Large intestine (tissue), 12 donors: ENCODE results near the gene BOLA1. TPM values are rescaled to one million over a fixed set of nuclear protein-coding genes. Genes with fewer than 3 reads are reported as not detected.
"Not testable (repeated sequence)": the region's sequence is repeated elsewhere in the genome, so short reads cannot be mapped to it uniquely, and the experiment has no call there.

Source experiments
- DNase-seq, 2 donors: peaks; one replicate each; pipeline versions ENCODE4 v3.0.0 to v3.0.0-alpha.2; 2013
- H3K27ac ChIP-seq: one replicate; pipeline ENCODE4 v1.5.1; 2013; ENCODE audit warnings: low read length
- H3K27me3 ChIP-seq: 2 replicates; pipeline ENCODE4 v1.6.1; 2013; ENCODE audit warnings: low read length; ENCODE audit not compliant: control insufficient read depth, insufficient read depth
- H3K36me3 ChIP-seq: 2 replicates; pipeline ENCODE4 v1.6.1; 2013; ENCODE audit warnings: low read length; ENCODE audit not compliant: control insufficient read depth, insufficient read depth
- H3K4me1 ChIP-seq: one replicate; pipeline ENCODE4 v1.6.1; 2013; ENCODE audit warnings: low read length; ENCODE audit not compliant: control insufficient read depth, insufficient read depth
- H3K4me3 ChIP-seq: one replicate; pipeline ENCODE4 v1.5.1; 2013; ENCODE audit warnings: low read length
- H3K9me3 ChIP-seq: one replicate; pipeline ENCODE4 v1.6.1; 2013; ENCODE audit warnings: mild to moderate bottlenecking, low read depth, low read length, moderate library complexity; ENCODE audit not compliant: control insufficient read depth
- WGBS: methylation state at CpG from one replicate; pipeline ENCODE4 v1.1.5; 2013; ENCODE audit warnings: low lambda C conversion rate; ENCODE audit not compliant: insufficient coverage; 5-methylcytosine and 5-hydroxymethylcytosine counted together
- long read RNA-seq, 11 donors: transcript quantifications; one replicate each; lab custom pipeline, GENCODE V29; 2026
- polyA plus RNA-seq: library from polyadenylated mRNA; unstranded; fragments of 120-200 nt; gene quantifications from one replicate; pipeline ENCODE4 v1.2.1, GENCODE V29; 2013

Gene BOLA1
- polyA plus RNA-seq: 20.0 TPM
- long read RNA-seq, donor 1, partial matches to known transcripts: 0 of 3 reads
- long read RNA-seq, donor 1, other reads (novel, unspliced or antisense): 0 of 3 reads
- long read RNA-seq, donor 2, transcript BOLA1-202 (2 exons, 859 nt): major isoform, 7 of 8 reads
- long read RNA-seq, donor 2, partial matches to known transcripts: 0 of 8 reads
- long read RNA-seq, donor 2, other reads (novel, unspliced or antisense): 0 of 8 reads
- long read RNA-seq, donor 3: 0 reads
- long read RNA-seq, donor 4: 0 reads
- long read RNA-seq, donor 5, partial matches to known transcripts: 0 of 3 reads
- long read RNA-seq, donor 5, other reads (novel, unspliced or antisense): 0 of 3 reads
- long read RNA-seq, donor 6, transcript BOLA1-202 (2 exons, 859 nt): major isoform, 6 of 7 reads
- long read RNA-seq, donor 6, partial matches to known transcripts: 0 of 7 reads
- long read RNA-seq, donor 6, other reads (novel, unspliced or antisense): 0 of 7 reads
- long read RNA-seq, donor 7, transcript BOLA1-202 (2 exons, 859 nt): major isoform, 7 of 7 reads
- long read RNA-seq, donor 7, partial matches to known transcripts: 0 of 7 reads
- long read RNA-seq, donor 7, other reads (novel, unspliced or antisense): 0 of 7 reads
- long read RNA-seq, donor 8, transcript BOLA1-202 (2 exons, 859 nt): major isoform, 12 of 28 reads
- long read RNA-seq, donor 8, partial matches to known transcripts: 13 of 28 reads
- long read RNA-seq, donor 8, other reads (novel, unspliced or antisense): 0 of 28 reads
- long read RNA-seq, donor 9, transcript BOLA1-202 (2 exons, 859 nt): major isoform, 8 of 10 reads
- long read RNA-seq, donor 9, partial matches to known transcripts: 0 of 10 reads
- long read RNA-seq, donor 9, other reads (novel, unspliced or antisense): 0 of 10 reads
- long read RNA-seq, donor 10, transcript BOLA1-202 (2 exons, 859 nt): major isoform, 13 of 31 reads
- long read RNA-seq, donor 10, partial matches to known transcripts: 16 of 31 reads
- long read RNA-seq, donor 10, other reads (novel, unspliced or antisense): 0 of 31 reads
- long read RNA-seq, donor 11, transcript BOLA1-202 (2 exons, 859 nt): major isoform, 6 of 20 reads
- long read RNA-seq, donor 11, partial matches to known transcripts: 10 of 20 reads
- long read RNA-seq, donor 11, other reads (novel, unspliced or antisense): 0 of 20 reads

GRCh38 chr1:149899460-149900284 is at the start of gene BOLA1:
Gene BOLA1 (plus strand): TSS chr1:149899568. CDS start chr1:149900060, 492 bp downstream.
- H3K4me1 ChIP-seq: peaks cover 8% of the 10 kb centered on the region
- H3K27ac ChIP-seq: peak within 1 kb of the TSS; percentile 67
- no peaks in the 10 kb centered on the region for H3K27me3 ChIP-seq
- peaks cover 7% of the 10 kb centered on the region for H3K9me3 ChIP-seq
- WGBS: no CpG with 5 or more reads among the region's 65 CpGs
- H3K36me3 ChIP-seq: no peaks in the 10 kb centered on the region
- DNase-seq: peak; percentile 93 to 96
- peak within 1 kb of the TSS; percentile 58 for H3K4me3 ChIP-seq

GRCh38 chr1:149849947-149850360 is 49.4 kb upstream of the BOLA1 start:
- WGBS: 0% methylated on average over 1 of the region's 9 CpGs

GRCh38 chr1:149850732-149851345 is 48.5 kb upstream of the BOLA1 start:
- not testable (repeated sequence) for H3K27ac ChIP-seq, H3K36me3 ChIP-seq, H3K4me3 ChIP-seq, DNase-seq, H3K9me3 ChIP-seq, H3K27me3 ChIP-seq
- H3K4me1 ChIP-seq: peaks cover 16% of the 10 kb centered on the region
- no CpG with 5 or more reads among the region's 62 CpGs for WGBS

More at GRCh38 chr1:149849947-149850360, 49.4 kb upstream of the BOLA1 start:
- H3K27ac ChIP-seq: peak overlapping the region; percentile 91
- H3K36me3 ChIP-seq: peaks cover 3% of the 10 kb centered on the region
- H3K27me3 ChIP-seq: no peaks in the 10 kb centered on the region
- peak overlapping the region; percentile 59 for H3K4me3 ChIP-seq
- no peaks in the 10 kb centered on the region for H3K9me3 ChIP-seq
- H3K4me1 ChIP-seq: peaks cover 24% of the 10 kb centered on the region
- DNase-seq: peak in 1 of 2 donors; percentile 53

GRCh38 chr1:149851585-149852213 is 47.7 kb upstream of the BOLA1 start:
- H3K27me3 ChIP-seq, DNase-seq, H3K36me3 ChIP-seq, H3K4me3 ChIP-seq, H3K9me3 ChIP-seq, H3K27ac ChIP-seq: not testable (repeated sequence)
- H3K4me1 ChIP-seq: peaks cover 16% of the 10 kb centered on the region
- no CpG with 5 or more reads among the region's 53 CpGs for WGBS

- no CpG with 5 or more reads among the region's 26 CpGs for WGBS
- H3K4me3 ChIP-seq, DNase-seq, H3K36me3 ChIP-seq, H3K27me3 ChIP-seq, H3K27ac ChIP-seq, H3K9me3 ChIP-seq: not testable (repeated sequence)
- peaks cover 16% of the 10 kb centered on the region for H3K4me1 ChIP-seq
These were observed 47.1 kb upstream of the BOLA1 start for GRCh38 chr1:149852263-149852662.

GRCh38 chr1:149860271-149860670 is 39.1 kb upstream of the BOLA1 start:
- H3K9me3 ChIP-seq, H3K27ac ChIP-seq, H3K27me3 ChIP-seq, DNase-seq, H3K36me3 ChIP-seq, H3K4me1 ChIP-seq, H3K4me3 ChIP-seq: not testable (repeated sequence)
- WGBS: no CpG with 5 or more reads among the region's 15 CpGs

- not testable (repeated sequence) for H3K27me3 ChIP-seq, DNase-seq, H3K9me3 ChIP-seq, H3K36me3 ChIP-seq, H3K4me3 ChIP-seq, H3K4me1 ChIP-seq, H3K27ac ChIP-seq
- no CpG with 5 or more reads among the region's 55 CpGs for WGBS
These were observed 38.5 kb upstream of the BOLA1 start for GRCh38 chr1:149860684-149861496.

- not testable (repeated sequence) for H3K9me3 ChIP-seq, H3K36me3 ChIP-seq, H3K27ac ChIP-seq, H3K27me3 ChIP-seq, DNase-seq, H3K4me1 ChIP-seq, H3K4me3 ChIP-seq
- WGBS: no CpG with 5 or more reads among the region's 32 CpGs
These were observed 37.8 kb upstream of the BOLA1 start for GRCh38 chr1:149861497-149862054.
